Measurements from ENCODE around the gene PYROXD2.

- TF ChIP-seq CTCF (IDR thresholded peaks at IDR 0.05) (no peak), POLR2A (IDR thresholded peaks at IDR 0.05) (no peak)
Observed at GRCh38 chr10:98435178-98435577, 20.2 kb upstream of the PYROXD2 start.

Measured in lower leg skin (tissue), 3 donors.